Activated CD4-positive, alpha-beta memory T cell treated with anti-CD3 and anti-CD28 coated beads for 36 hours (primary cell): ENCODE data around the gene TRIP10. TPM values are rescaled to one million over a fixed set of nuclear protein-coding genes. Genes with fewer than 3 reads are reported as not detected.

Source experiments
- CTCF ChIA-PET: fragments of 350-600 bp; sonication (Branson Sonifier 250); formaldehyde crosslinking; loops from one replicate; lab custom pipeline; 2021; ENCODE audit warnings: antibody characterized with exemption, inconsistent platforms; lab: Charles Lee
- POLR2A ChIA-PET: fragments of 350-600 bp; sonication (Branson Sonifier 250); formaldehyde crosslinking; loops from one replicate; lab custom pipeline; 2021; ENCODE audit warnings: antibody characterized with exemption; lab: Charles Lee
- DNase-seq: peaks from one replicate; pipeline ENCODE4 v3.0.0-alpha.2; 2020
- H3K27ac Mint-ChIP-seq: one replicate; pipeline ENCODE4 v1.8.0; 2021; ENCODE audit warnings: mixed read lengths
- H3K27me3 Mint-ChIP-seq: one replicate; pipeline ENCODE4 v1.8.0; 2021; ENCODE audit warnings: mixed read lengths
- H3K36me3 Mint-ChIP-seq: one replicate; pipeline ENCODE4 v1.8.0; 2021; ENCODE audit warnings: mixed read lengths
- H3K4me1 Mint-ChIP-seq: one replicate; pipeline ENCODE4 v1.8.0; 2021; ENCODE audit warnings: low read depth, mixed read lengths
- H3K4me3 Mint-ChIP-seq: one replicate; pipeline ENCODE4 v1.8.0; 2021; ENCODE audit warnings: mild to moderate bottlenecking, mixed read lengths
- H3K9me3 Mint-ChIP-seq: one replicate; pipeline ENCODE4 v1.8.0; 2021; ENCODE audit warnings: mixed read lengths
- intact Hi-C: fragments of 100-400 bp; cut with micrococcal nuclease; formaldehyde crosslinking; loops from one replicate; pipeline ENCODE4 v1.15.1; 2023
- total RNA-seq, 2 experiments: library from RNA; stranded (reverse); gene quantifications; one replicate each; pipeline ENCODE4 v1.2.3, GENCODE V29; 2021

Gene TRIP10, protein sequence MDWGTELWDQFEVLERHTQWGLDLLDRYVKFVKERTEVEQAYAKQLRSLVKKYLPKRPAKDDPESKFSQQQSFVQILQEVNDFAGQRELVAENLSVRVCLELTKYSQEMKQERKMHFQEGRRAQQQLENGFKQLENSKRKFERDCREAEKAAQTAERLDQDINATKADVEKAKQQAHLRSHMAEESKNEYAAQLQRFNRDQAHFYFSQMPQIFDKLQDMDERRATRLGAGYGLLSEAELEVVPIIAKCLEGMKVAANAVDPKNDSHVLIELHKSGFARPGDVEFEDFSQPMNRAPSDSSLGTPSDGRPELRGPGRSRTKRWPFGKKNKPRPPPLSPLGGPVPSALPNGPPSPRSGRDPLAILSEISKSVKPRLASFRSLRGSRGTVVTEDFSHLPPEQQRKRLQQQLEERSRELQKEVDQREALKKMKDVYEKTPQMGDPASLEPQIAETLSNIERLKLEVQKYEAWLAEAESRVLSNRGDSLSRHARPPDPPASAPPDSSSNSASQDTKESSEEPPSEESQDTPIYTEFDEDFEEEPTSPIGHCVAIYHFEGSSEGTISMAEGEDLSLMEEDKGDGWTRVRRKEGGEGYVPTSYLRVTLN
- 10 to 100 TPM; 55.9 to 56.2 TPM for total RNA-seq

DNA sequence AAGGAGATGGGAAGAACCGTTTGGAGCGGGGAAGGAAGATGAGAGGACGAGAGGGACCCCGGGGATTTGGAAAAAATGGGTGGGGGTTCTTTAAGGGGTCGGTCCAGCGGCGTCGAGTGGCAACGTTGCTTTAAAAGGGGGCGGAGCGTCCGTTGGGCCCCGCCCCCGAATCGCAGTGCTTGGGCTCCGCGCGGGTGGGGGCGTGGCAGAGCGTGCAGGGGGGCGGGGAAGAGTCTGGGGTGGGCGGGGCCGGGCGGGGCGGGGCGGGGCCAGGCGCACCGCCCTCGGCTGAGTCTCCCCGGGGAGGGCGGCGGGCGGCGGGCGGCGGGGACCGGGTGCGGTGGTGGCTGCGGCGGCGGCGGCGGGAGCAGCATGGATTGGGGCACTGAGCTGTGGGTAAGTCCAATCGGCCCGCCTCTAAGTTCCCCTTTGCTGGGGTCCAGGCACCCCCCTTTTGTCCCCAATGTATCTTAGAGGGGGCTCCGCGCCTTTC lies at the start of gene TRIP10:
TRIP10 (plus strand) TSS at position 291 of the 493 bp plus-strand sequence; CDS start at position 373, 82 bp downstream.
- intact Hi-C loops, result loop anchor here (5.0 to 10.0 kb wide), 3 partner anchors 122 to 365 kb away; partner anchors contain the start of genes ALKBH7 and PSPN
- CTCF ChIA-PET, result interaction anchor here (0.7 to 7.0 kb wide), 11 partner anchors 9 to 222 kb away, joined by 3 to 106 read pairs (median 18); partner anchors contain the start of genes SH2D3A and VAV1
- H3K36me3 Mint-ChIP-seq, result peaks cover 24% of the 10 kb centered on the region
- H3K9me3 Mint-ChIP-seq, result no peaks in the 10 kb centered on the region
- peaks cover 37% of the 10 kb centered on the region for H3K4me1 Mint-ChIP-seq
- peak within 1 kb of the TSS; percentile 98 for H3K4me3 Mint-ChIP-seq
- DNase-seq, result peak; percentile 89
- H3K27me3 Mint-ChIP-seq, result no peaks in the 10 kb centered on the region
- POLR2A ChIA-PET, result interaction anchor here (0.9 to 3.6 kb wide), 2 partner anchors 28 to 124 kb away, joined by 3 to 27 read pairs; partner anchors contain the start of gene SH2D3A
- peak within 1 kb of the TSS; percentile 98 for H3K27ac Mint-ChIP-seq

GRCh38 chr19:6690160-6690885 lies 49.2 kb upstream of the TRIP10 start:
- ChIA-PET CTCF (no interaction called here), POLR2A (interaction anchor here (0.6 kb wide), 1 partner anchor 26 kb away, joined by 3 read pairs; no protein-coding TSS in a partner anchor)
- H3K36me3 Mint-ChIP-seq, result no peaks in the 10 kb centered on the region
- no peaks in the 10 kb centered on the region for H3K9me3 Mint-ChIP-seq
- H3K4me1 Mint-ChIP-seq, result peaks cover 15% of the 10 kb centered on the region
- no peak overlapping the region for H3K4me3 Mint-ChIP-seq
- DNase-seq, result no peak
- no peak overlapping the region for H3K27ac Mint-ChIP-seq
- peaks cover 3% of the 10 kb centered on the region for H3K27me3 Mint-ChIP-seq
- intact Hi-C loops, result no loop called here

GRCh38 chr19:6691342-6691741 lies 48.1 kb upstream of the TRIP10 start:
- Mint-ChIP-seq H3K36me3 (no peaks in the 10 kb centered on the region), H3K4me3 (no peak overlapping the region), H3K4me1 (peaks cover 15% of the 10 kb centered on the region), H3K27ac (no peak overlapping the region), H3K27me3 (peaks cover 3% of the 10 kb centered on the region), H3K9me3 (no peaks in the 10 kb centered on the region)
- ChIA-PET CTCF (no interaction called here), POLR2A (interaction anchor here (0.6 kb wide), 1 partner anchor 217 kb away, joined by 3 read pairs; no protein-coding TSS in a partner anchor)
- DNase-seq, result no peak
- intact Hi-C loops, result no loop called here

GRCh38 chr19:6692027-6692426 lies 47.5 kb upstream of the TRIP10 start:
- intact Hi-C loops, result no loop called here
- Mint-ChIP-seq H3K36me3 (no peaks in the 10 kb centered on the region), H3K4me1 (peaks cover 14% of the 10 kb centered on the region), H3K4me3 (no peak overlapping the region), H3K9me3 (no peaks in the 10 kb centered on the region), H3K27me3 (peaks cover 3% of the 10 kb centered on the region), H3K27ac (no peak overlapping the region)
- CTCF ChIA-PET, result no interaction called here
- DNase-seq, result no peak
- POLR2A ChIA-PET, result no interaction called here

DNA sequence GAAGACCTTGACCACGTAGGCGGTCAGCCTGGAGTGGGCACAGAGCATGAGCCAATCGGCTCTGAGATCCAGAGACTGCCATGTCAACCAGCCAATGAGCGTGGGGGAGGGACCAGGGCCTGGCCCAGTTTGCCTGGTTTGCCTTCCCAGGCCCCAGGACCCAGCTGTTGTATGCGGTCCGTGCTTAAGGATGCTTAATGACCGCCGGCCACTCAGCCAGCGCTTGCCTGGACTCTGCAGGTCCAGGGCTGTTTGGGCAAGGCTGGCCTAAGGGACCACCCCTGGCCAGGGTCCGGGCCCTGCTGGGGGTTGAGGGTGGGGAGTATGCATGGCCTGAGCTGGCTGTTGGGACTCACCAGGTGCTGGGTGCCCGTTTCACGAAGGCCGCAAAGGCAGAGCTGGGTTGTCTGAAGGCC lies 46.4 kb upstream of the TRIP10 start:
- no peak overlapping the region for H3K27ac Mint-ChIP-seq
- no peak overlapping the region for H3K4me3 Mint-ChIP-seq
- DNase-seq, result no peak
- H3K36me3 Mint-ChIP-seq, result no peaks in the 10 kb centered on the region
- intact Hi-C loops, result no loop called here
- CTCF ChIA-PET, result no interaction called here
- no peaks in the 10 kb centered on the region for H3K9me3 Mint-ChIP-seq
- POLR2A ChIA-PET, result no interaction called here
- peaks cover 3% of the 10 kb centered on the region for H3K27me3 Mint-ChIP-seq
- peaks cover 9% of the 10 kb centered on the region for H3K4me1 Mint-ChIP-seq

GRCh38 chr19:6693681-6694080 lies 45.8 kb upstream of the TRIP10 start:
- Mint-ChIP-seq H3K9me3 (no peaks in the 10 kb centered on the region), H3K36me3 (no peaks in the 10 kb centered on the region), H3K4me1 (peaks cover 6% of the 10 kb centered on the region), H3K27me3 (peaks cover 3% of the 10 kb centered on the region), H3K27ac (no peak overlapping the region), H3K4me3 (no peak overlapping the region)
- ChIA-PET POLR2A (no interaction called here), CTCF (no interaction called here)
- intact Hi-C loops, result no loop called here
- no peak for DNase-seq

GRCh38 chr19:6694147-6694815 lies 45.2 kb upstream of the TRIP10 start:
- Mint-ChIP-seq H3K4me3 (no peak overlapping the region), H3K4me1 (peaks cover 2% of the 10 kb centered on the region), H3K27me3 (peaks cover 3% of the 10 kb centered on the region), H3K27ac (peak overlapping the region; percentile 45), H3K9me3 (no peaks in the 10 kb centered on the region), H3K36me3 (no peaks in the 10 kb centered on the region)
- intact Hi-C loops, result no loop called here
- ChIA-PET POLR2A (no interaction called here), CTCF (no interaction called here)
- peak; percentile 25 for DNase-seq

DNA sequence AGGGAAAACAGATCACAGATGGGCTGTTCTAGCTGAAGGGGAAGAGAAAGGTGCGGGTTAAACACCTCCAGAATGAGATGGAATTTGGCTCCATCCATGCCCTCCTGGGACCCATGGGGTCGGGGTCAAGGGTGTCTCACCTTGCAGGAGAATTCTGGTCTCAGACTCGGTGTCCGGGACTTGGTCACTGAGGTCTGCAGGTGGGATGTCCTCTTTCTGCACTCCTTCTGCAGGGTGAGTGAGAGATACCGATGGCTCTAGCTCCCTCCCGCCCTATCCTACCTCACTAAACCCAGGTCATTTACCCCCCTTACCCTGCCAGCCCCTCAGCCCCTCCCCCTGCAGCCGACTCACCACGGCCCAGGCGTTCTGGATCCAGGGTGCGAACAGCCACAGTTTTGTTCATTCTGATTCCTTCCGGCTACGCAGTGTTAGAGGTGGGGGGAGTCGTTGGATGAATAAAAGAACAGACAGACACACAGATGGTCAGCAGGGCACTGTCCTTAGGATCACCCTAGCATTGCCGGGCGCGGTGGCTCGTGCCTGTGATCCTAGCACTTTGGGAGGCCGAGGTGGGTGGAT lies 43.1 kb upstream of the TRIP10 start:
- peaks cover 3% of the 10 kb centered on the region for H3K27me3 Mint-ChIP-seq
- intact Hi-C loops, result no loop called here
- CTCF ChIA-PET, result interaction anchor here (1.6 kb wide), 1 partner anchor 168 kb away, joined by 3 read pairs; no protein-coding TSS in a partner anchor
- no peak for DNase-seq
- H3K9me3 Mint-ChIP-seq, result no peaks in the 10 kb centered on the region
- H3K36me3 Mint-ChIP-seq, result no peaks in the 10 kb centered on the region
- no peak overlapping the region for H3K4me3 Mint-ChIP-seq
- POLR2A ChIA-PET, result no interaction called here
- H3K27ac Mint-ChIP-seq, result no peak overlapping the region
- H3K4me1 Mint-ChIP-seq, result no peaks in the 10 kb centered on the region

DNA sequence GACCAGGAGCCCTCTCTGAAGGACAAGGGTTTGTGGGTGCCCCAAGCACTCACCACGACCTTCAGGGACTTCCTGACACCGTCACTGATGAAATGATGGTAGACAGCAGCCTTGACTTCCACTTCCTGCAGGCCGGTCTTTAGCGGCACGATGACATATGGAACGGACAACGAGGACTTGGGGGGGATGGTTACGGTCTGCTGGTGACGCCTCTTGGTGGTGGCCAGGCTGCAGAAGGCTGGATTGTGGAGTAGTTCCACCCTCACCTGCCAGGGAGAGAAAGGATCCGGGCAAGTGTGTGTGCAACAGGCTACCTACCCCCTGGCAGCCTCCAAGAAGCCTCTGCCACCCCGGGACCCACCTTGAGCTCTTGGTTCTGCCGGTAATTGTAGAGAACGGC lies 42.2 kb upstream of the TRIP10 start:
- intact Hi-C loops, result no loop called here
- no peak for DNase-seq
- H3K36me3 Mint-ChIP-seq, result no peaks in the 10 kb centered on the region
- H3K4me1 Mint-ChIP-seq, result no peaks in the 10 kb centered on the region
- H3K9me3 Mint-ChIP-seq, result no peaks in the 10 kb centered on the region
- peaks cover under 1% of the 10 kb centered on the region for H3K27me3 Mint-ChIP-seq
- no peak overlapping the region for H3K4me3 Mint-ChIP-seq
- ChIA-PET CTCF (interaction anchor here (1.6 kb wide), 1 partner anchor 167 kb away, joined by 3 read pairs; no protein-coding TSS in a partner anchor), POLR2A (no interaction called here)
- H3K27ac Mint-ChIP-seq, result peak overlapping the region; percentile 43

DNA sequence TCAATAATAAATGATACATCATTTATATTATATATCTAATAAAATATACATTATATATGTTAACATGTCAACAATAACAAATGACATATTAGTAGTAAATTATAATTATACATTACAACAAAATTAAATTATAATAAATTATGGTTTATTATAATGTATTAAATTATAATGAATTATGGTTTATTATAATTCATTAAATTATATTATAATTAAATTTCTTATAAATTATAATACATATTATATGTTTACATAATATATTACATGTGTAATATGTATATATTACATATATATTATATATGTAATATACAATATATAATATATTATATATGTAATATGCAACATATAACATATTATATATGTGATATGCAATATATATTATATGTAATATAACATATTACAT lies 39.5 kb upstream of the TRIP10 start:
- intact Hi-C loops, result no loop called here
- POLR2A ChIA-PET, result no interaction called here
- Mint-ChIP-seq H3K4me1 (no peaks in the 10 kb centered on the region), H3K27ac (no peak overlapping the region), H3K36me3 (no peaks in the 10 kb centered on the region), H3K27me3 (no peaks in the 10 kb centered on the region), H3K4me3 (no peak overlapping the region), H3K9me3 (no peaks in the 10 kb centered on the region)
- CTCF ChIA-PET, result no interaction called here
- DNase-seq, result no peak

DNA sequence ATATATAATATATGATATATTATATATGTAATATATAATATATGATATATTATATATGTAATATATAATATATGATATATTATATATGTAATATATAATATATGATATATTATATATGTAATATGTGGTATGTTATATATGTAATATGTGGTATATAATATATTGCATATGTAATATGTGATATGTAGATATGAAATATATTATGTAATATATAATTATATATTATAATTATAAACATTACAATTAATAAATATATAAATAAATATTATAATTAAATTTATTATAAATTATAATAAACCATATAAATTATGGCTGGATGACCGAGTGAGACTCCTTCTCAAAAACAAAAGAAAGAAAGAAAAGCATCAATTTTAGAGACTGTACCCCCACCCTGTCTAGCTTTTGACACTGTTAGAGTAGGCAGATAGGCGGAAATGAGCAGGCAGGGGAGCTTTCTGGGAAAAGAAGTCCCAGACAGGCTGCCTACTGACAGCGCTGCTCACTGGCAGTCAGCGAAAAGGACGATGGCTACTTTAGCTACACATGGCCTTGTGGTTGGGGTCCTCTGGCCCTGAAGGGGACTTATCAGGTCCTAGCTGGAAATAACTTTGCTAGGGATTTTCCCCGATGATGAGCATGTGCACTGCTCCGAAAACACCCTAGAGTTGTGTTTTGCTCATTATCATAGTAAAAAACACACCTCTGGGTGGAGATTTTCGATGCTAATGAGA lies 38.7 kb upstream of the TRIP10 start:
- intact Hi-C loops, result no loop called here
- DNase-seq, result no peak
- Mint-ChIP-seq H3K27ac (no peak overlapping the region), H3K4me1 (no peaks in the 10 kb centered on the region), H3K4me3 (no peak overlapping the region), H3K36me3 (no peaks in the 10 kb centered on the region), H3K9me3 (no peaks in the 10 kb centered on the region), H3K27me3 (no peaks in the 10 kb centered on the region)
- POLR2A ChIA-PET, result no interaction called here
- CTCF ChIA-PET, result no interaction called here
